ENCODE results near the gene CAB39L. TPM values are rescaled to one million over a fixed set of nuclear protein-coding genes. Genes with fewer than 3 reads are reported as not detected.

The CAB39L gene
- total and polyA plus RNA-seq, 9 of the 15 experiments (the other 6 are each of a cell fraction or from before 2014, with no cell fraction given): 1.1 to 4.2 (median 2.6) TPM

DNA sequence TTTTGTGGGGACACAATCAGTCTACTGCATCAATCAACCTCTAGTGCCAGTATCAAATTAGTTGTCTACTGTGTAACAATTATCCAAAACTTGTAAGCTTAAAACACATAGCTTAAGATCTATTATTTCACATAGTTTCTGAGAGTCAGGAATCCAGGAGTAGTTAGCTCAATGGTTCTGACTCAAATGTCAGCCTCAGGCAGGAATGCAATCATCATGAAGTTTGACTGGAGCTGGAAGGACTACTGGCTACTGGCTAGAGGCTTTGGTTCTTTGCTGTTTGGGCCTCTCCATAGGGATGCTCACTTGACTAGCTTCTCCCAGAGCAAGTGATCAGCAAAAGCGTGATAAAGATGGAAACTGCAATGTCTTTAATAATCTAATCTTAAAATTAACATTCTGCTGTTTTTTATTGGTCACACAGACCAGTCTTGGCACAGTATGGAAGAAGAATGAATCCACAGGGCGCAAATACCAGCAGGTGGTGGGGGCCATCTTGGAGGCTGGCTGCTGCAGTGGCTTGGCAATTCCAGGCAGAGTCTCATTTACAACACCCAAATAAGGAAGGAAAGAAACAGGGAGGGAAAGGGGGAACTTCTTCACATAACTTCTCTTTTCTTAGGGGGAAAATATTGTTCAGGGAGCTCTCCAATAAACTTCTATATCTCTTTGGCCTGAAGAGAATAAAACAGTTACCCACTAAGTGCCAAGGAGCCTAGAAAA lies 15.7 kb downstream of the CAB39L start:
- no peak for FAIRE-seq
- Histone ChIP-seq H3K9ac (ENCODE audit: insufficient read depth in 1 of 2, low read depth in 2 of 2, low read length in 2 of 2) (no peak overlapping the region), H3K27ac (ENCODE audit: extremely low read depth, low read depth, low read length) (no peak overlapping the region), H4K20me1 (replicated peaks; ENCODE audit: control insufficient read depth, insufficient read depth, low read length) (no peaks in the 10 kb centered on the region), H3K9me1 (ENCODE audit: control insufficient read depth, insufficient read depth, low read length) (no peaks in the 10 kb centered on the region), H3K4me2 (ENCODE audit: insufficient read depth, low read length) (no peak overlapping the region), H3K27me3 (ENCODE audit: control insufficient read depth in 2 of 2, insufficient read depth in 2 of 2, low read length in 2 of 2) (no peaks in the 10 kb centered on the region), H3K4me1 (replicated peaks in 1 of 2; ENCODE audit: control insufficient read depth in 2 of 2, insufficient read depth in 2 of 2, low read length in 2 of 2) (no peaks in the 10 kb centered on the region), H3K9me3 (replicated peaks; ENCODE audit: control insufficient read depth, insufficient read depth, low read depth, low read length) (no peaks in the 10 kb centered on the region), H3K79me2 (ENCODE audit: control insufficient read depth, insufficient read depth, low read length) (no peaks in the 10 kb centered on the region), H2AFZ (ENCODE audit: low read depth, low read length) (no peak overlapping the region), H3K36me3 (ENCODE audit: control insufficient read depth, insufficient read depth, low read length) (no peaks in the 10 kb centered on the region), H3K4me3 (no peak overlapping the region)
- no TSS peak for BruUV-seq (replicated peaks)
- 73% methylated on average over 2 of the region's 2 CpGs for WGBS (ENCODE audit: insufficient coverage, low coverage, missing lambda C conversion rate)
- POLR2A ChIA-PET: interaction anchor here (1.2 kb wide), 1 partner anchor 16 kb away, joined by 6 read pairs; the partner anchor contains the start of genes CAB39L and SETDB2
- CTCF ChIA-PET (ENCODE audit: low intra/inter-chr PET ratio): no interaction called here
- DNase-seq (ENCODE audit: extremely low read depth in 1 of 4, low spot score in 3 of 4): no peak
- TF ChIP-seq ZNF3 (CRISPR knock-in tag; IDR thresholded peaks at IDR 0.05) (no peak), RHOXF2B (CRISPR knock-in tag; conservative IDR thresholded peaks at IDR 0.05) (no peak), RBM34 (IDR thresholded peaks at IDR 0.05; ENCODE audit: borderline replicate concordance, insufficient read depth, low read length) (no peak), ZNF740 (CRISPR knock-in tag; IDR thresholded peaks at IDR 0.05) (no peak), ZNF740 (tag; IDR thresholded peaks at IDR 0.05) (no peak), ZNF655 (CRISPR knock-in tag; IDR thresholded peaks at IDR 0.05) (no peak), DIDO1 (tag; IDR thresholded peaks at IDR 0.05; ENCODE audit: low read depth) (no peak)
- TF ChIP-seq, protein P1, sequence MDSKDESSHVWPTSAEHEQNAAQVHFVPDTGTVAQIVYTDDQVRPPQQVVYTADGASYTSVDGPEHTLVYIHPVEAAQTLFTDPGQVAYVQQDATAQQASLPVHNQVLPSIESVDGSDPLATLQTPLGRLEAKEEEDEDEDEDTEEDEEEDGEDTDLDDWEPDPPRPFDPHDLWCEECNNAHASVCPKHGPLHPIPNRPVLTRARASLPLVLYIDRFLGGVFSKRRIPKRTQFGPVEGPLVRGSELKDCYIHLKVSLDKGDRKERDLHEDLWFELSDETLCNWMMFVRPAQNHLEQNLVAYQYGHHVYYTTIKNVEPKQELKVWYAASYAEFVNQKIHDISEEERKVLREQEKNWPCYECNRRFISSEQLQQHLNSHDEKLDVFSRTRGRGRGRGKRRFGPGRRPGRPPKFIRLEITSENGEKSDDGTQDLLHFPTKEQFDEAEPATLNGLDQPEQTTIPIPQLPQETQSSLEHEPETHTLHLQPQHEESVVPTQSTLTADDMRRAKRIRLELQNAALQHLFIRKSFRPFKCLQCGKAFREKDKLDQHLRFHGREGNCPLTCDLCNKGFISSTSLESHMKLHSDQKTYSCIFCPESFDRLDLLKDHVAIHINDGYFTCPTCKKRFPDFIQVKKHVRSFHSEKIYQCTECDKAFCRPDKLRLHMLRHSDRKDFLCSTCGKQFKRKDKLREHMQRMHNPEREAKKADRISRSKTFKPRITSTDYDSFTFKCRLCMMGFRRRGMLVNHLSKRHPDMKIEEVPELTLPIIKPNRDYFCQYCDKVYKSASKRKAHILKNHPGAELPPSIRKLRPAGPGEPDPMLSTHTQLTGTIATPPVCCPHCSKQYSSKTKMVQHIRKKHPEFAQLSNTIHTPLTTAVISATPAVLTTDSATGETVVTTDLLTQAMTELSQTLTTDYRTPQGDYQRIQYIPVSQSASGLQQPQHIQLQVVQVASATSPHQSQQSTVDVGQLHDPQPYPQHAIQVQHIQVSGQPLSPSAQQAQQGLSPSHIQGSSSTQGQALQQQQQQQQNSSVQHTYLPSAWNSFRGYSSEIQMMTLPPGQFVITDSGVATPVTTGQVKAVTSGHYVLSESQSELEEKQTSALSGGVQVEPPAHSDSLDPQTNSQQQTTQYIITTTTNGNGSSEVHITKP (IDR thresholded peaks at IDR 0.05; ENCODE audit: partially characterized antibody): no peak
- TF ChIP-seq, protein P2, sequence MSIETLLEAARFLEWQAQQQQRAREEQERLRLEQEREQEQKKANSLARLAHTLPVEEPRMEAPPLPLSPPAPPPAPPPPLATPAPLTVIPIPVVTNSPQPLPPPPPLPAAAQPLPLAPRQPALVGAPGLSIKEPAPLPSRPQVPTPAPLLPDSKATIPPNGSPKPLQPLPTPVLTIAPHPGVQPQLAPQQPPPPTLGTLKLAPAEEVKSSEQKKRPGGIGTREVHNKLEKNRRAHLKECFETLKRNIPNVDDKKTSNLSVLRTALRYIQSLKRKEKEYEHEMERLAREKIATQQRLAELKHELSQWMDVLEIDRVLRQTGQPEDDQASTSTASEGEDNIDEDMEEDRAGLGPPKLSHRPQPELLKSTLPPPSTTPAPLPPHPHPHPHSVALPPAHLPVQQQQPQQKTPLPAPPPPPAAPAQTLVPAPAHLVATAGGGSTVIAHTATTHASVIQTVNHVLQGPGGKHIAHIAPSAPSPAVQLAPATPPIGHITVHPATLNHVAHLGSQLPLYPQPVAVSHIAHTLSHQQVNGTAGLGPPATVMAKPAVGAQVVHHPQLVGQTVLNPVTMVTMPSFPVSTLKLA (conservative IDR thresholded peaks at IDR 0.05): no peak
- in situ Hi-C loops (cut with MboI): loop anchor here (10.0 kb wide), 1 partner anchor 187 kb away; no protein-coding TSS in a partner anchor
- no peak for ATAC-seq
- intact Hi-C loops (cut with micrococcal nuclease): no loop called here

Data from K562 (cell line).